HepG2 (cell line): ENCODE results near the gene LHB. TPM values are rescaled to one million over a fixed set of nuclear protein-coding genes. Genes with fewer than 3 reads are reported as not detected.
"Not testable (repeated sequence)": the region's sequence is repeated elsewhere in the genome, so short reads cannot be mapped to it uniquely, and the experiment has no call there.

Experiments used
- ATAC-seq: fragments of 200-7000 bp; cut with Tn5 transposase; 3 replicates; pipeline ENCODE4 v1.9.1; 2020; ENCODE audit warnings: mild to moderate bottlenecking, moderate library complexity
- BruUV-seq: library from RNA; stranded (reverse); fragments of 400-500 nt; replicated peaks from 2 replicates; lab custom pipeline; 2021; lab: Mats Ljungman, UMichigan
- CTCF ChIA-PET: fragments of 300-600 bp; formaldehyde crosslinking; extraction: SDS; loops from one replicate; lab custom pipeline; 2021; ENCODE audit warnings: low total read pairs, inconsistent platforms, low intra/inter-chr PET ratio; lab: Yijun Ruan, JAX
- POLR2A ChIA-PET: fragments of 350-600 bp; sonication (Branson Sonifier 250); formaldehyde crosslinking; loops from one replicate; lab custom pipeline; 2020; ENCODE audit warnings: antibody characterized with exemption, inconsistent platforms; lab: Yijun Ruan, JAX
- DNase-seq: peaks from one replicate; pipeline ENCODE4 v3.0.0-alpha.2; 2015; ENCODE audit warnings: low spot score
- FAIRE-seq: peaks from 3 replicates; lab custom pipeline; 2011; peaks lifted over from hg19 to GRCh38; lab: Jason Lieb, UNC
- H2AFZ ChIP-seq: one replicate; pipeline ENCODE4 v1.6.1; 2011; ENCODE audit warnings: low read length, inconsistent platforms
- H3K27ac ChIP-seq: fragments of 300-600 bp; 3 replicates; pipeline ENCODE4 v1.8.0; 2011; ENCODE audit warnings: mixed run types, mild to moderate bottlenecking, mixed read lengths, low read length, inconsistent platforms; ENCODE audit not compliant: insufficient read depth; ENCODE audit errors: extremely low read length
- H3K27me3 ChIP-seq, 2 experiments: fragments of 200-600 bp in 1 of 2; 2 replicates in 1 of 2; 3 replicates in 1 of 2; pipeline versions ENCODE4 v1.6.0 to v1.8.0; 2011; ENCODE audit warnings: low read length in 2 of 2, mild to moderate bottlenecking in 2 of 2, moderate library complexity in 2 of 2, inconsistent platforms in 1 of 2; ENCODE audit not compliant: insufficient read depth in 2 of 2, control insufficient read depth in 1 of 2
- H3K36me3 ChIP-seq, 2 experiments: fragments of 200-600 bp in 1 of 2; replicated peaks in 1 of 2; 2 replicates in 1 of 2; 3 replicates in 1 of 2; pipeline versions ENCODE4 v1.5.1 to v1.8.0; 2011; ENCODE audit warnings: low read length in 2 of 2, inconsistent platforms in 1 of 2; ENCODE audit not compliant: insufficient read depth in 2 of 2, control insufficient read depth in 1 of 2
- H3K4me1 ChIP-seq: 2 replicates; pipeline ENCODE4 v1.5.1; 2012; ENCODE audit warnings: low read length, inconsistent platforms; ENCODE audit not compliant: insufficient read depth
- H3K4me2 ChIP-seq: 2 replicates; pipeline ENCODE4 v1.6.0; 2011; ENCODE audit warnings: low read depth, low read length, inconsistent platforms
- H3K4me3 ChIP-seq, 3 experiments: fragments of 200-600 bp in 1 of 3; sonication (generic), shearing (Covaris generic) in 1 of 3; replicated peaks in 1 of 3; 2 replicates each; pipeline ENCODE4 v1.5.1; 2011 to 2016; ENCODE audit warnings: low read length in 3 of 3, inconsistent platforms in 2 of 3, low read depth in 2 of 3, mild to moderate bottlenecking in 2 of 3, control low read depth in 1 of 3, mixed read lengths in 1 of 3; ENCODE audit not compliant: insufficient read depth in 1 of 3
- H3K79me2 ChIP-seq: one replicate; pipeline ENCODE4 v1.6.1; 2011; ENCODE audit warnings: low read length, inconsistent platforms; ENCODE audit not compliant: insufficient read depth
- H3K9ac ChIP-seq: 2 replicates; pipeline ENCODE4 v1.6.0; 2011; ENCODE audit warnings: mild to moderate bottlenecking, low read depth, low read length, inconsistent platforms; ENCODE audit not compliant: insufficient read depth
- H3K9me3 ChIP-seq: 2 replicates; pipeline ENCODE4 v1.5.1; 2012; ENCODE audit warnings: mild to moderate bottlenecking, low read length
- H4K20me1 ChIP-seq: 2 replicates; pipeline ENCODE4 v1.6.0; 2011; ENCODE audit warnings: inconsistent platforms, mild to moderate bottlenecking, low read length, moderate library complexity; ENCODE audit not compliant: insufficient read depth
- GFI1 ChIP-seq: sonication (generic); formaldehyde crosslinking; IDR thresholded peaks from 2 replicates; pipeline ENCODE4 v1.5.0; 2020; ENCODE audit warnings: missing genetic modification reagents, mild to moderate bottlenecking, borderline replicate concordance
- HES4 ChIP-seq: sonication (generic); formaldehyde crosslinking; IDR thresholded peaks from 2 replicates; pipeline ENCODE4 v1.9.0; 2021; ENCODE audit warnings: mild to moderate bottlenecking, missing genetic modification reagents, borderline replicate concordance
- WGBS: methylation state at CpG from one replicate; pipeline ENCODE4 v1.1.6; 2017; ENCODE audit warnings: low lambda C conversion rate; 5-methylcytosine and 5-hydroxymethylcytosine counted together
- in situ Hi-C: cut with HindIII; loops from 2 replicates; pipeline ENCODE4 v1.10.0; 2017; ENCODE audit warnings: low pct_unique_long_range_greater_than_20kb; ENCODE audit not compliant: extremely low pct_ligation_motif_present
- intact Hi-C: fragments of 100-400 bp; cut with micrococcal nuclease; formaldehyde crosslinking; loops from one replicate; pipeline ENCODE4 v1.10.0; 2022; ENCODE audit not compliant: unreplicated experiment
- polyA plus RNA-seq, 8 experiments: library from polyadenylated mRNA; depleted of rRNA in 3 of 8; stranded (reverse) in 7 of 8; unstranded in 1 of 8; fragments of >200 nt; fragmentation: Illumina TruSeq in 4 of 8; extraction: Trizol in 4 of 8; gene quantifications; 2 replicates each; pipeline versions ENCODE4 v1.2.1 to v1.2.3, GENCODE V29; 2011 to 2016; ENCODE audit warnings: low read depth in 4 of 8, missing spikeins in 1 of 8, mixed read lengths in 1 of 8; ENCODE audit not compliant: insufficient read depth in 1 of 8
- total RNA-seq, 5 experiments: library from RNA; depleted of rRNA; stranded (reverse); fragments of >200 nt; fragmentation: Illumina TruSeq; extraction: Trizol; gene quantifications; 2 replicates each; pipeline ENCODE4 v1.2.3, GENCODE V29; 2016; ENCODE audit warnings: low read depth in 1 of 5

LHB gene
- total and polyA plus RNA-seq, 2 of the 13 experiments (the other 11 are each of a cell fraction or from before 2014, with no cell fraction given) = not detected

DNA sequence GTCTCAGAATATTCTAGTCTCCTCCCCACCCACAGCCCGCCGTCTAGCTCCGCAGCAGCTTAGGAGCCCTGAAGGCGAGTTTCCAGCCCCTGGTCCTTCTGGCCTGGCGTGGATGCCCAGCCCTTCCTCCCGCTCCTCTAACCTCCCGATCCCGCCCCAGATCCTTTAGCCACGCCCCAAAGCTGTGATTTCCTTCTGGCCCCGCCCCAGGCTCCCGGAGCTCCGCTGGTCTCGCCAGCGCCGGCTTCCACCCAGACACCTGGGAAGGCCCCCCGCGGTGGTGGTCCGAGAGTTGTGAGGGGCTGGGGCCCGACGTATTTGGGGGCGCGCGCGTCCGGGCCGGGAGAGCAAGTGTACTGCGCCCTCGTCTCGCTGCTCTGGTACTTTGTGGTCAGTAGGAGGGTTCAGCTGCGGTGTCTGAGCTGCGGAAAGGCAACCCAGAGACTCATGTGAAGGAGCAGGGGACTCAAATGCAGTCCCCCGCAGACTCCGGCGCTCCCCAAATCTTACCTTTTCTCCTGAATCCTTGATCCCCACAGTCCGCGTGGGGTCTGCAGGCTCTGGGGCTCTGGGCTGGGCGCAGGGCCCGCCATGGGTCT lies 40.8 kb upstream of the LHB start, which contains the start of gene CGB7:
Gene CGB7 (minus strand): TSS at position 114 of the 599 bp plus-strand sequence. CDS start 2,374 bp downstream, outside the sequence.
- H3K36me3 ChIP-seq = no peaks in the 10 kb centered on the region
- no peak within 1 kb of the TSS for H3K9ac ChIP-seq
- in situ Hi-C loops = no loop called here
- peak within 1 kb of the TSS; percentile 54 to 71 (median 63); a peak in 5 of 6 replicates for H3K4me3 ChIP-seq
- WGBS = 5% methylated on average over 32 of the region's 38 CpGs
- H4K20me1 ChIP-seq = no peaks in the 10 kb centered on the region
- no TSS peak for BruUV-seq
- peak within 1 kb of the TSS; percentile 72 for H2AFZ ChIP-seq
- intact Hi-C loops = no loop called here
- DNase-seq = peak; percentile 17
- TF ChIP-seq GFI1 (CRISPR knock-in tag) (peak; percentile 44; the same call in 1 of the 2 replicates), HES4 (CRISPR knock-in tag) (no peak)
- ChIA-PET POLR2A (no interaction called here), CTCF (no interaction called here)
- H3K9me3 ChIP-seq = no peaks in the 10 kb centered on the region
- no peak within 1 kb of the TSS for H3K27ac ChIP-seq
- peak; percentile 30; the same call in 2 of the 3 replicates for ATAC-seq
- no peak for FAIRE-seq
- H3K27me3 ChIP-seq = peaks cover 11 to 48% of the 10 kb centered on the region in 2 experiments; a peak in 4 of 5 replicates
- peaks cover 17% of the 10 kb centered on the region for H3K4me1 ChIP-seq
- H3K4me2 ChIP-seq = peak within 1 kb of the TSS; percentile 93
- H3K79me2 ChIP-seq = no peaks in the 10 kb centered on the region

DNA sequence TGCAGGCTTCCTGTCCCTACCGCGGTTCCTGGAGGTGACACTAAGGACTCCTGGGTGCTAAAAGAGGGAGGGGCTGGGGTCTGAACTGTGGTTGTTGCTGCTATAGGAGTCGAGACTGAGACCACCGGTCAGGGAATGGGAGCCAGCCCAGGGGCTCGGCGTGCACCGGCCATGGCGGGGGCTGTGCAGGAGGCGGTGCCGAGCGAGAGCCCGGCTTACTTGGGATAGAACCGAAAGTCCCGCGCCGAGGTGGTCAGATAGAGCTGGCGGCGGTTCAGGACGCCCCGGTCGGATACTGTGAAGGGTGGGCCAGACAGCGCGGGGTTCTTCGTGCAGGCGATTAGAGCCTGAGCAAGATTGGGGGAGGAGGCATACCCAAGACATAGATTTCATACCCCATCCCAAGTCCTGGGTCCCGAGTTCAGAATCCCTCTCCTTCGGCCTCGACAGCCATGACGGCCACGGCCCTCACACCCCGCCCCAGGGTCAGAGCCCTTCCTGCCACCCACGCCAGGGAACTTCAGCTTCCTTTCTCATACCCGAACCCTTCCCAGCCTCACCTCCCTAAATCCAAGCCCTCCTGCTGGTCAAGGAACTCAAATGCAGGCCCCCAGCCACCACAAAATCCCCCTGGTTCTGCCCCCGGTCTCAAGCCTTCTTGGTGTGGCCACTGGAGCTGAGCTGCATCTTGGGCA lies 40.2 kb upstream of the LHB start:
- peak; percentile 44 for ATAC-seq
- POLR2A ChIA-PET = interaction anchor here (1.1 kb wide), 1 partner anchor 8 kb away, joined by 3 read pairs; the partner anchor contains the start of gene NTF4
- 18% methylated on average over 6 of the region's 34 CpGs for whole genome bisulfite sequencing
- in situ Hi-C loops, CTCF ChIA-PET, H4K20me1 ChIP-seq, H3K9me3 ChIP-seq, FAIRE-seq, DNase-seq, intact Hi-C loops, H3K9ac ChIP-seq, H3K36me3 ChIP-seq, H3K27ac ChIP-seq, BruUV-seq, H3K79me2 ChIP-seq: not testable (repeated sequence)
- Histone ChIP-seq H3K4me2 (peak overlapping the region; percentile 93), H2AFZ (peak overlapping the region; percentile 72), H3K4me3 (peak overlapping the region; percentile 54 to 71 (median 63); a peak in 5 of 6 replicates), H3K4me1 (peaks cover 17% of the 10 kb centered on the region), H3K27me3 (peaks cover 11 to 48% of the 10 kb centered on the region in 2 experiments; a peak in 4 of 5 replicates)
